ENCODE measurements around the gene MAP3K20.

The MAP3K20 gene

GRCh38 chr2:173048522-173048896, 27.1 kb upstream of the MAP3K20 start:
- H3K36me3 ChIP-seq (replicated peaks) = no peaks in the 10 kb centered on the region
- H3K27ac ChIP-seq = peak overlapping the region; percentile 91
- H3K27me3 ChIP-seq (replicated peaks) = no peaks in the 10 kb centered on the region
- H3K4me3 ChIP-seq (ENCODE audit: low read depth, low read length) = no peak overlapping the region
- in situ Hi-C loops (cut with HindIII; ENCODE audit: low pct_ligation_motif_present, low sequenced_read_pairs) = loop anchor here (25.0 kb wide), 1 partner anchor 164 kb away; no protein-coding TSS in a partner anchor
- TF ChIP-seq CTCF (IDR thresholded peaks at IDR 0.05; ENCODE audit: low read depth, low read length, missing control alignments) = no peak
- no peak for DNase-seq

GRCh38 chr2:173048897-173049661, 26.6 kb upstream of the MAP3K20 start:
- Histone ChIP-seq H3K27ac (peak overlapping the region; percentile 91), H3K4me3 (ENCODE audit: low read depth, low read length) (no peak overlapping the region), H3K36me3 (replicated peaks) (no peaks in the 10 kb centered on the region), H3K27me3 (replicated peaks) (no peaks in the 10 kb centered on the region)
- TF ChIP-seq CTCF (IDR thresholded peaks at IDR 0.05; ENCODE audit: low read depth, low read length, missing control alignments) = no peak
- peak; percentile 97 for DNase-seq
- in situ Hi-C loops (cut with HindIII; ENCODE audit: low pct_ligation_motif_present, low sequenced_read_pairs) = loop anchor here (25.0 kb wide), 1 partner anchor 163 kb away; no protein-coding TSS in a partner anchor

- in situ Hi-C loops (cut with HindIII; ENCODE audit: low pct_ligation_motif_present, low sequenced_read_pairs) = loop anchor here (25.0 kb wide), 1 partner anchor 162 kb away; no protein-coding TSS in a partner anchor
- Histone ChIP-seq H3K36me3 (replicated peaks) (no peaks in the 10 kb centered on the region), H3K27ac (peak overlapping the region; percentile 91), H3K27me3 (replicated peaks) (no peaks in the 10 kb centered on the region), H3K4me3 (ENCODE audit: low read depth, low read length) (no peak overlapping the region)
- no peak for TF ChIP-seq CTCF (IDR thresholded peaks at IDR 0.05; ENCODE audit: low read depth, low read length, missing control alignments)
- DNase-seq = no peak
Measured at GRCh38 chr2:173049831-173050230, 25.8 kb upstream of the MAP3K20 start.

- H3K4me3 ChIP-seq (ENCODE audit: low read depth, low read length) = no peak overlapping the region
- TF ChIP-seq CTCF (IDR thresholded peaks at IDR 0.05; ENCODE audit: low read depth, low read length, missing control alignments) = no peak
- H3K27me3 ChIP-seq (replicated peaks) = no peaks in the 10 kb centered on the region
- no peak overlapping the region for H3K27ac ChIP-seq
- H3K36me3 ChIP-seq (replicated peaks) = no peaks in the 10 kb centered on the region
- no peak for DNase-seq
- in situ Hi-C loops (cut with HindIII; ENCODE audit: low pct_ligation_motif_present, low sequenced_read_pairs) = no loop called here
Measured at GRCh38 chr2:173050684-173051083, 25.0 kb upstream of the MAP3K20 start.

GRCh38 chr2:173051463-173052215, 24.0 kb upstream of the MAP3K20 start:
- no peak for TF ChIP-seq CTCF (IDR thresholded peaks at IDR 0.05; ENCODE audit: low read depth, low read length, missing control alignments)
- Histone ChIP-seq H3K27ac (no peak overlapping the region), H3K27me3 (replicated peaks) (no peaks in the 10 kb centered on the region), H3K36me3 (replicated peaks) (no peaks in the 10 kb centered on the region), H3K4me3 (ENCODE audit: low read depth, low read length) (no peak overlapping the region)
- in situ Hi-C loops (cut with HindIII; ENCODE audit: low pct_ligation_motif_present, low sequenced_read_pairs) = no loop called here
- no peak for DNase-seq

All from brain microvascular endothelial cell (primary cell).